ENCODE results near the gene SPHK2.
A peak's percentile ranks its signal among the peaks of the same experiment; 100 is the strongest.

DNA sequence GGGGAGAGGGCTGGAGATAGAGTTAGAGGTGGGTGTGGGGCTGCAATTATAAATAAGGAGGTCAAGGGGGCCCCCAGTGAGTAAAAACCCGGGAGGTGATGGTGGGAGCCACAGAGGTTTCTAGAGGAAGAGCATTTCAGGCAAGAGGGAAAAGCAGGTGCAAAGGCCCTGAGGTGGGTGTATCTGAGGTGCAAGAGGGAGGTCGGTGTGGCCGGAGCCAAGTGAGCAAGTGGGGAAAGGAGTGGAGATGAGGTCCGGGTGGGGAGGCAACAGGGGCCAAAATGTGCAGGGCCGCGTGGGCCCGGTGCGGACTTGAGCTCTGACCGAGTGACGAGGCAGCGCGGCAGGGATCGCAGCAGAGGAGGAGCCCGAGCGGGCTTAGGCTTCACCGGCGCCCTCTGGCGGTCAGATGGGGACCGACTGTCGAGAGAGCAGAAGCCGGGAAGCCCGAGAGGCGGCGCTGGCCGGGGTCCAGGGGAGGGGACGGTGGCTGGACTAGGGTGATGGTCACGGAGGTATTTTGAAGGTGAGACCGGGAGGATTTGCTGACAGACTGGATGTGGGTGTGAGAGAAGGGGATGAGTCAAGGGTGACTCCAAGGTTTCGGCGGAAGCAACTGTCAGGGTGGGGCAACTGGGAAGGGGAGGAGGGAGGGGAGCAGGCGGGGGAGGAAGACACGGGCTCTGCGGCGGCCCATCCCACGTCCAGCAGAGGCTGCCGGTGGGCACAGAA lies 30.5 kb upstream of the SPHK2 start:
- TF ChIP-seq, protein P1, sequence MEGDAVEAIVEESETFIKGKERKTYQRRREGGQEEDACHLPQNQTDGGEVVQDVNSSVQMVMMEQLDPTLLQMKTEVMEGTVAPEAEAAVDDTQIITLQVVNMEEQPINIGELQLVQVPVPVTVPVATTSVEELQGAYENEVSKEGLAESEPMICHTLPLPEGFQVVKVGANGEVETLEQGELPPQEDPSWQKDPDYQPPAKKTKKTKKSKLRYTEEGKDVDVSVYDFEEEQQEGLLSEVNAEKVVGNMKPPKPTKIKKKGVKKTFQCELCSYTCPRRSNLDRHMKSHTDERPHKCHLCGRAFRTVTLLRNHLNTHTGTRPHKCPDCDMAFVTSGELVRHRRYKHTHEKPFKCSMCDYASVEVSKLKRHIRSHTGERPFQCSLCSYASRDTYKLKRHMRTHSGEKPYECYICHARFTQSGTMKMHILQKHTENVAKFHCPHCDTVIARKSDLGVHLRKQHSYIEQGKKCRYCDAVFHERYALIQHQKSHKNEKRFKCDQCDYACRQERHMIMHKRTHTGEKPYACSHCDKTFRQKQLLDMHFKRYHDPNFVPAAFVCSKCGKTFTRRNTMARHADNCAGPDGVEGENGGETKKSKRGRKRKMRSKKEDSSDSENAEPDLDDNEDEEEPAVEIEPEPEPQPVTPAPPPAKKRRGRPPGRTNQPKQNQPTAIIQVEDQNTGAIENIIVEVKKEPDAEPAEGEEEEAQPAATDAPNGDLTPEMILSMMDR (conservative IDR thresholded peaks at IDR 0.05; ENCODE audit: low read depth in 2 of 2), result peak; percentile 85 to 94
- no peak for TF ChIP-seq ZNF331 (CRISPR knock-in tag; IDR thresholded peaks at IDR 0.05; ENCODE audit: low read depth)
- TF ChIP-seq POLR2AphosphoS5 (IDR thresholded peaks at IDR 0.05; ENCODE audit: low read depth), result no peak
- TF ChIP-seq EZH2 (IDR thresholded peaks at IDR 0.05; ENCODE audit: low read depth, unreplicated experiment), result no peak
- no peak for TF ChIP-seq EZH2phosphoT487 (IDR thresholded peaks at IDR 0.05; ENCODE audit: unreplicated experiment)
- TF ChIP-seq, protein P2, sequence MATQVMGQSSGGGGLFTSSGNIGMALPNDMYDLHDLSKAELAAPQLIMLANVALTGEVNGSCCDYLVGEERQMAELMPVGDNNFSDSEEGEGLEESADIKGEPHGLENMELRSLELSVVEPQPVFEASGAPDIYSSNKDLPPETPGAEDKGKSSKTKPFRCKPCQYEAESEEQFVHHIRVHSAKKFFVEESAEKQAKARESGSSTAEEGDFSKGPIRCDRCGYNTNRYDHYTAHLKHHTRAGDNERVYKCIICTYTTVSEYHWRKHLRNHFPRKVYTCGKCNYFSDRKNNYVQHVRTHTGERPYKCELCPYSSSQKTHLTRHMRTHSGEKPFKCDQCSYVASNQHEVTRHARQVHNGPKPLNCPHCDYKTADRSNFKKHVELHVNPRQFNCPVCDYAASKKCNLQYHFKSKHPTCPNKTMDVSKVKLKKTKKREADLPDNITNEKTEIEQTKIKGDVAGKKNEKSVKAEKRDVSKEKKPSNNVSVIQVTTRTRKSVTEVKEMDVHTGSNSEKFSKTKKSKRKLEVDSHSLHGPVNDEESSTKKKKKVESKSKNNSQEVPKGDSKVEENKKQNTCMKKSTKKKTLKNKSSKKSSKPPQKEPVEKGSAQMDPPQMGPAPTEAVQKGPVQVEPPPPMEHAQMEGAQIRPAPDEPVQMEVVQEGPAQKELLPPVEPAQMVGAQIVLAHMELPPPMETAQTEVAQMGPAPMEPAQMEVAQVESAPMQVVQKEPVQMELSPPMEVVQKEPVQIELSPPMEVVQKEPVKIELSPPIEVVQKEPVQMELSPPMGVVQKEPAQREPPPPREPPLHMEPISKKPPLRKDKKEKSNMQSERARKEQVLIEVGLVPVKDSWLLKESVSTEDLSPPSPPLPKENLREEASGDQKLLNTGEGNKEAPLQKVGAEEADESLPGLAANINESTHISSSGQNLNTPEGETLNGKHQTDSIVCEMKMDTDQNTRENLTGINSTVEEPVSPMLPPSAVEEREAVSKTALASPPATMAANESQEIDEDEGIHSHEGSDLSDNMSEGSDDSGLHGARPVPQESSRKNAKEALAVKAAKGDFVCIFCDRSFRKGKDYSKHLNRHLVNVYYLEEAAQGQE (IDR thresholded peaks at IDR 0.05; ENCODE audit: unreplicated experiment), result no peak
- TF ChIP-seq CREB1 (CRISPR knock-in tag; IDR thresholded peaks at IDR 0.05; ENCODE audit: low read depth), result peak; percentile 68
- TF ChIP-seq JUNB (IDR thresholded peaks at IDR 0.05; ENCODE audit: unreplicated experiment), result no peak
- no peak for TF ChIP-seq STAT1 (IDR thresholded peaks at IDR 0.05; ENCODE audit: unreplicated experiment)

Data from GM23338 (cell line).